ENCODE measurements around the gene NRG3. TPM values are rescaled to one million over a fixed set of nuclear protein-coding genes. Genes with fewer than 3 reads are reported as not detected.

NRG3 gene
- total RNA-seq, 2 experiments from 2014 or later = not detected

DNA sequence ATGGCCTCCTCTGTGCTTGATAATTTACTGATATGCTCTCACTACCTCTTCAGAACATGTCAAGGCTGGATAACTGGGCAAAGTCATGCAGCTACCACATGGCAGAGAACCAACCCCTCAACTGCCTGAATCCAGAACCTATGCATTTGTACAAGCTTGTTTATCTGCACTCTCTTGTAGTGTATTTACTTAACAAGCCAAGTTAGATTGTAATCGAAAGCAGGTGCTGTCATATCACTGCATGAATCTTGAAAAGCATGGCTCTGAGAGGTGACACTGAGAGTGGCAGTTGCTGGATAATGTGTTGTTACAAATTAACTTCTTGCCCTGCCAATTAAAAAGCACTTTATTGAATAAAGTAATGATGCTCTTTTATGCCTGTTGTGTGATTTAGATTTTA is 588.6 kb downstream of the NRG3 start:
- Mint-ChIP-seq H3K36me3 (no peaks in the 10 kb centered on the region), H3K27ac (no peak overlapping the region), H3K4me1 (no peaks in the 10 kb centered on the region), H3K4me3 (no peak overlapping the region), H3K9me3 (ENCODE audit: low read depth) (peaks cover 13% of the 10 kb centered on the region), H3K27me3 (no peaks in the 10 kb centered on the region)
- no peak for ATAC-seq
- CTCF ChIA-PET = no interaction called here
- no peak for DNase-seq

DNA sequence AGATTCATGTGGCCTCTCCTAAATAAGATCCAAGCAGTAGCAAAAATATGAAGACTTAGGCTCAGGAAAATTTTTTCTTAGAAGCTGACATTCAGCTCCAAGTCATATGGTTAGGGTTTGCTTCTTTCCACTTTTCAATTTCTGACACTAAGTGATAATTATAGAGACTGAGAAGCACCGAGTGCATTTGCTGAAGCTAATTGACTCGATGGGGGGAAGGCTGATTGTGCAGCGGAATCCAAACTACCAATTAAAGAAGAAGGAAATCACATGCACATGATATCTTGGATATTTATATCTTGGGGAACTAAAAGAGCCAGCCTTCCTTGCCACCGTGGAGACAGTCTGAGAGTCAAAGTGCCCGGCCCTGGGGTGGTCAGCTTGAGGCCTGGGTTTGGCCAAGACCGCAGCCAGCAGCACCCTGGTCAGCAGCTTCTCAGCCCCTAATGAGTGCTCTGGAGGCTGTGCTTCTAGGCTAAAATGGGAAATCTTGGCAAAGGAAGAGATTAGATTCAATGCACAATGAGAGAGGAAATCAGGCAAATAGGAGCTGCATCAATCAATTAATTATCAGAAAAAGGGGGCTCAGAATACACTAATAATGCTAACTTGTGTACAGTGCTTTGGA is 589.3 kb downstream of the NRG3 start:
- Mint-ChIP-seq H3K9me3 (ENCODE audit: low read depth) (peaks cover 16% of the 10 kb centered on the region), H3K27me3 (no peaks in the 10 kb centered on the region), H3K4me1 (no peaks in the 10 kb centered on the region), H3K4me3 (no peak overlapping the region), H3K36me3 (no peaks in the 10 kb centered on the region), H3K27ac (no peak overlapping the region)
- no peak for DNase-seq
- no peak for ATAC-seq
- CTCF ChIA-PET = no interaction called here

- no peaks in the 10 kb centered on the region for H3K27me3 Mint-ChIP-seq
- H3K4me1 Mint-ChIP-seq = no peaks in the 10 kb centered on the region
- CTCF ChIA-PET = no interaction called here
- H3K4me3 Mint-ChIP-seq = no peak overlapping the region
- H3K27ac Mint-ChIP-seq = no peak overlapping the region
- peaks cover 12% of the 10 kb centered on the region for H3K9me3 Mint-ChIP-seq (ENCODE audit: low read depth)
- ATAC-seq = no peak
- H3K36me3 Mint-ChIP-seq = no peaks in the 10 kb centered on the region
- no peak for DNase-seq
Observed at GRCh38 chr10:82464966-82465365, 590.0 kb downstream of the NRG3 start.

DNA sequence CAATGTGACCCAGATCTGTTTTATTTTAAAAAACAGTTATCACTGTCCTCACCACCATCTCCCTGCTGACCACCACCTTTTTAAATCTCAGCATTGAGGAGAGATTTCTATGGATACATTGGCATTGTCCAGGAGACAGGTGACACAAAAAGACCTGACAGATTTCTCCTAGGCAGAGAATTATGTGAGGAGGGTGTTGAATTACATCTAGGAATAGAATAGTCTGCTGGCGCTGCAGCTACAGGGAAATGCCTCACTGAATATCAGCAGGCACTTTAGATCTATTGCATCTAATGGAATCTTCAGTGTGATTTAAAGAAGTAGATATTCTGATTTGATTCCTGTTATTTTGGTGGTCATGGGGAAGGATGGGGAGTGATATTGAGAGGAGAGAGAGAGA is 593.5 kb downstream of the NRG3 start:
- Mint-ChIP-seq H3K36me3 (no peaks in the 10 kb centered on the region), H3K4me3 (no peak overlapping the region), H3K27ac (no peak overlapping the region), H3K4me1 (no peaks in the 10 kb centered on the region), H3K27me3 (no peaks in the 10 kb centered on the region), H3K9me3 (ENCODE audit: low read depth) (peaks cover 6% of the 10 kb centered on the region)
- CTCF ChIA-PET = no interaction called here
- DNase-seq = no peak
- ATAC-seq = no peak

GRCh38 chr10:82472406-82473335 is 597.7 kb downstream of the NRG3 start:
- Mint-ChIP-seq H3K4me3 (no peak overlapping the region), H3K36me3 (no peaks in the 10 kb centered on the region), H3K27me3 (no peaks in the 10 kb centered on the region), H3K9me3 (ENCODE audit: low read depth) (peaks cover 9% of the 10 kb centered on the region), H3K27ac (no peak overlapping the region), H3K4me1 (no peaks in the 10 kb centered on the region)
- ATAC-seq = no peak
- CTCF ChIA-PET = no interaction called here
- no peak for DNase-seq

DNA sequence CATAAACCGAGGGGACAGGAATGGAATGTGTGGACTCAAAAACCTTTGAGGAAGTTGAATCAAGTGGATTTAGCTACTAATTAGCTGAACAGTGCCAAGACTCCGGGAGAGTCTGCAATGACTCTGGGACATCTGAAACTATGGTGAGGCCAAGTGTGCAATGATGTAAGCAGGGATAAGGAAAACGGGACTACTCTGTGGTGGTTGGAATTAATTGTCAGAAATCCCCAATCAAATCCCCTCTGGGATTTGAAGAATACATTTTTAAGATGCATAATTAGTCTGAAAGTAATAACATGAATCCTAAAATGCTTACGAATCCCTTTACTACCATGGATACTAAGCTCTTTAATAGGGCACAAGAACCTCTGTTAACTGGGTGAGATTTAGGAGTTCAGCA is 602.8 kb downstream of the NRG3 start:
- H3K4me3 Mint-ChIP-seq = no peak overlapping the region
- no peaks in the 10 kb centered on the region for H3K27me3 Mint-ChIP-seq
- CTCF ChIA-PET = no interaction called here
- ATAC-seq (no peak), DNase-seq (no peak)
- no peaks in the 10 kb centered on the region for H3K4me1 Mint-ChIP-seq
- no peak overlapping the region for H3K27ac Mint-ChIP-seq
- no peaks in the 10 kb centered on the region for H3K36me3 Mint-ChIP-seq
- peaks cover 14% of the 10 kb centered on the region for H3K9me3 Mint-ChIP-seq (ENCODE audit: low read depth)

DNA sequence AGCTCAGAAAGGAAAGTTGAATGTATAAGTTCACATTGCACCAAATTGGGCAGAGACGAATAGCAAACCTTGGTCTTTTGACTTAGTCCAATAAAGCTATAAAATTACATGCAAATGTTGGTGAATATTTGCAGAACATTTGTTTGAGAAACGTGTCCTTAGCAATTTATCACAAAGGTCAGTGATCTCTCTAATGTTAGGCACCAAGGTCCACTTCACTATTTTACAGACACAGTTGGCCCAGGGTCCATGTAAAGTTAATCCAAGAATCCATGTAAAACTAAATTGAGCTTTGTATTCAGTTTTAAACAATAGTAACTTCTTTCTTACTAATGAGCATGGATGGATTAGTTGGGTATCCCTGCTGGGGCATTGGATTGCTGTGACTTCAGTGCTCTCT is 617.7 kb downstream of the NRG3 start:
- CTCF ChIA-PET = no interaction called here
- ATAC-seq = no peak
- DNase-seq = no peak
- H3K27ac Mint-ChIP-seq = no peak overlapping the region
- H3K4me1 Mint-ChIP-seq = no peaks in the 10 kb centered on the region
- H3K27me3 Mint-ChIP-seq = no peaks in the 10 kb centered on the region
- no peaks in the 10 kb centered on the region for H3K36me3 Mint-ChIP-seq
- H3K4me3 Mint-ChIP-seq = no peak overlapping the region
- peaks cover 7% of the 10 kb centered on the region for H3K9me3 Mint-ChIP-seq (ENCODE audit: low read depth)

DNA sequence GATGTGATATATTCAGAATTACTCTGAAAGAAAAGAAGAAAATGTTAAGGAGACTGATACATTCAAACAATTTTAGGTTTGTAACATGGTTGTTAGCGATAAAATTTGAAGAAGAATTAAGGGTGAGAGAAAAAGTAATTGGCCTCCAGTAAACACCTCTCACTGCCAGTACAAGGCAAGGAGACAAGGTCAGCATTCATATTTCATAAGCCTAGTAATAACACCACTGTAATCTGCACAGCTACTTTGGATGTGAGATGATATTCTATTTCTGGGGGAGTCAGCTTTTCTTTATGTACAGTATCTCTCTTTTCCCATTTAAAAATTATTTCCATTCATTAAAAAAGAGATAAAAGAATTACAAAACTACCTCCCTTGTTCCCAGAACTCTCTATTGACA is 621.1 kb downstream of the NRG3 start:
- no peak for ATAC-seq
- Mint-ChIP-seq H3K36me3 (no peaks in the 10 kb centered on the region), H3K4me3 (no peak overlapping the region), H3K4me1 (no peaks in the 10 kb centered on the region), H3K27me3 (no peaks in the 10 kb centered on the region), H3K9me3 (ENCODE audit: low read depth) (peaks cover 11% of the 10 kb centered on the region), H3K27ac (no peak overlapping the region)
- DNase-seq = no peak
- CTCF ChIA-PET = no interaction called here

DNA sequence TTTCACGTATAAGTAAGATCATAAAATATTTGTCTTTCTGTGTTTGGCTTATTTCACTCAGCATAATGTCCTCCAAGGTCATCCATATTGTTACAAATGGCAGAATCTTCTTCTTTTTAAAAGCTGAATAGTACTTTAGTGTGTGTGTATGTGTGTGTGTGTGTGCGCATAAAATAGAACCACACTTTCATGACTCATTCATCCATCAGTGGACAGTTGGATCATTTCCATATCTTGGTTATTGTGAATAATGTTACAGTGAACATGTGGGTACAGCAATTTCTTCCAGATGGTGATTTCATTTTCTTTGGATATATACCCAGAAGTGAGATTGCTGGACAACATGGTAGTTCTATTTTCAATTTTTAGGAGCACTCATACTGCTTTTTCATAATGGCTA is 622.4 kb downstream of the NRG3 start:
- H3K9me3 Mint-ChIP-seq (ENCODE audit: low read depth) = peaks cover 13% of the 10 kb centered on the region
- ATAC-seq (no peak), DNase-seq (no peak)
- no peak overlapping the region for H3K27ac Mint-ChIP-seq
- no peaks in the 10 kb centered on the region for H3K4me1 Mint-ChIP-seq
- no peaks in the 10 kb centered on the region for H3K36me3 Mint-ChIP-seq
- no peak overlapping the region for H3K4me3 Mint-ChIP-seq
- H3K27me3 Mint-ChIP-seq = no peaks in the 10 kb centered on the region
- CTCF ChIA-PET = no interaction called here

DNA sequence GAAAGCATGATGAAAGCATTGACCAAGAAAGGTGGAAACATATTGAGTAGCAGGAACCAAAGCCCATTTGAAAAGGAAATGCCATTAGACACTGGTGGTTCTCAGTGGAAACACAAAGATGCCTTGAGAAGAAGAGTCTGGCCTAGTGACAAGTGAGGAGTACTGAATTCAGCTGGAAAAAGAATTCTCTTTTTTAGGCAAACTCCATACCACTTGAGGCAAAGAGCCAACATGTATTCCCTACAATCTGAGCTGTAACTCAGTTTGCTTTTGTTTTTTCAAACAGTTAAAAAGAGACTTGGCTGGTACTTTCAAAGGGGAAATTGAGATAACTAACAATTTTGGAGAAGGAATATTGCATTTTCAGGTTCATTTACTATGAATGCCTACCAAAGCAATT is 624.0 kb downstream of the NRG3 start:
- H3K27me3 Mint-ChIP-seq = no peaks in the 10 kb centered on the region
- DNase-seq = no peak
- H3K4me1 Mint-ChIP-seq = no peaks in the 10 kb centered on the region
- H3K4me3 Mint-ChIP-seq = no peak overlapping the region
- H3K9me3 Mint-ChIP-seq (ENCODE audit: low read depth) = peaks cover 11% of the 10 kb centered on the region
- no peaks in the 10 kb centered on the region for H3K36me3 Mint-ChIP-seq
- no peak for ATAC-seq
- no peak overlapping the region for H3K27ac Mint-ChIP-seq
- CTCF ChIA-PET = no interaction called here

GRCh38 chr10:82505009-82505408 is 630.0 kb downstream of the NRG3 start:
- no peak overlapping the region for H3K4me3 Mint-ChIP-seq
- ATAC-seq (no peak), DNase-seq (no peak)
- H3K4me1 Mint-ChIP-seq = no peaks in the 10 kb centered on the region
- CTCF ChIA-PET = no interaction called here
- no peak overlapping the region for H3K27ac Mint-ChIP-seq
- no peaks in the 10 kb centered on the region for H3K27me3 Mint-ChIP-seq
- peaks cover 13% of the 10 kb centered on the region for H3K9me3 Mint-ChIP-seq (ENCODE audit: low read depth)
- no peaks in the 10 kb centered on the region for H3K36me3 Mint-ChIP-seq

- no peak for ATAC-seq
- no peak for DNase-seq
- Mint-ChIP-seq H3K36me3 (no peaks in the 10 kb centered on the region), H3K4me1 (no peaks in the 10 kb centered on the region), H3K9me3 (ENCODE audit: low read depth) (peaks cover 9% of the 10 kb centered on the region), H3K27ac (no peak overlapping the region), H3K4me3 (no peak overlapping the region), H3K27me3 (no peaks in the 10 kb centered on the region)
- CTCF ChIA-PET = no interaction called here
Observed at GRCh38 chr10:82506680-82507376, 631.8 kb downstream of the NRG3 start.

- Mint-ChIP-seq H3K4me1 (no peaks in the 10 kb centered on the region), H3K4me3 (no peak overlapping the region), H3K9me3 (ENCODE audit: low read depth) (peaks cover 6% of the 10 kb centered on the region), H3K36me3 (no peaks in the 10 kb centered on the region), H3K27me3 (no peaks in the 10 kb centered on the region), H3K27ac (no peak overlapping the region)
- ATAC-seq (no peak), DNase-seq (no peak)
- CTCF ChIA-PET = no interaction called here
Observed at GRCh38 chr10:82515256-82515655, 640.3 kb downstream of the NRG3 start.

DNA sequence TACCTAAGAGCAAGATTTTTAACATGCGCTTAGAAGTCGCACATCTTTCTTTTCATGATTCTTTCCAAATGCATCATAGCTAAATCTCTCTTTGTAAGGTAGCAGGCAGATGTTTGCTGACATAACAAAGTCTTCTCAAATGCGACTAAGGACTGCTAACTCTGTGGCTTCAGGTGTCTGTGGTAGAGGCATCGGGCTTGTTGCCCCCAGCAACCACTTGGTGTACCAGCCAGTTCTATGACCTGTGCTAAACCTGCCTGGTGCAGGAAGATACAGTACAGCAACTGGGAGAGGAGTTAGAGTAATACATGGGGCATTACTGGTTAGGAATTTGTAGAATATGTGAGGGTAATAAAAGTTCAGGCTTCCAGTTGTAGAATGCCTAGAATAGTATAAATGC is 654.1 kb downstream of the NRG3 start:
- no peaks in the 10 kb centered on the region for H3K36me3 Mint-ChIP-seq

More for the DNA sequence above, 654.1 kb downstream of the NRG3 start:
- no peak overlapping the region for H3K27ac Mint-ChIP-seq
- H3K4me3 Mint-ChIP-seq = no peak overlapping the region
- CTCF ChIA-PET = no interaction called here
- DNase-seq = no peak
- no peaks in the 10 kb centered on the region for H3K4me1 Mint-ChIP-seq
- no peaks in the 10 kb centered on the region for H3K27me3 Mint-ChIP-seq
- H3K9me3 Mint-ChIP-seq (ENCODE audit: low read depth) = peaks cover 3% of the 10 kb centered on the region
- no peak for ATAC-seq
